8988T (cell line): ENCODE results near the gene USH1C.

Experiments
- DNase-seq: peaks from one replicate; pipeline ENCODE4 v3.0.0; 2011

USH1C gene

DNA sequence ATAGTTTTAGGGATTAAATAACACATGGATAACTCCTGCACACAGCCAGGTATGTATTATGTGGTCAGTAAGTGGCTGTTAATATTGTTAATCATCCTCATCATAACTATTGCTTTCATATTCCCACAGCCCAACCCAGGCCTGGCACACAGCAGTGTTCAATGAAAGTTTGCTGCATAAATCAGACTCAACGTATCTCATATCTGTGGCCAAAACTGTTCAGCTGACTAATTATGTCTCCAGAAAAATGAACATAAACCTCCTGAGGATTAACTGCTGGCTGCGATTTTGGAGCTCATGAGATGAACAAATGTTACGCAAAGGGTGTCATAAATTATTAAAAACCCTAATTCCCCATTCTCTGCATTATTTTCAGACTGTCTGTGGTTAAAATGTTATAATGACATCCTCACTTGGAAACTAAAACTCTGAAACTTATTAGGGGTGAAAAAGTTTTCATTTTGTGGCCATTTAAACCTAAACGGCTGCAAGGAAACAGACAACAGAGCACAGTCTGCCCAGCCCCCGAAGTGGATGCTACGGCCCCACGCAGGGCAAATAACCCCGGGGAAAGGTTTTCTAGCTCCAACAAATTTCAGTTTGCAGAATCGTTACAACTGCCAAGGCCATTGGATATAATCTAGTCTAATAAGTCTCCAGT is 84.8 kb downstream of the USH1C start:
- DNase-seq = no peak

DNA sequence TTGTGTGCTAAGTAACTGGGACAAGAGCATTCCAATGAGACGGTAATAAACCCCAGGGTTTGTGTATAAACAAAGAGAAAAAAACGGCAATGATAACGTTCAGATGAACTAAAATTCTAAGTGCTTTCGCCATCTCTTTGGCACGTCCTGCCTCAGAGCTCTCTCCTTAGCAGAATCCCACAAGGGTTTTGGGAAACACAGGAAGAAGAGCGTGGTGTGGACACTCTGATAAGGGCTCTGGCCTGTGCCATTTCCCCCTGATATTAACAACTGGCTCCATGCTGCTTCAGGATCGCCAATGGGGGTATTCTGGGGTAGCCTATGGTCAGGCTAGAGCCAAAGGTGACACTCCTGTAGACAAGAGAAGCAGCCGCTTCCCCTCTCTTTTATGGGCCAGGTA is 85.9 kb downstream of the USH1C start:
- DNase-seq = no peak

DNA sequence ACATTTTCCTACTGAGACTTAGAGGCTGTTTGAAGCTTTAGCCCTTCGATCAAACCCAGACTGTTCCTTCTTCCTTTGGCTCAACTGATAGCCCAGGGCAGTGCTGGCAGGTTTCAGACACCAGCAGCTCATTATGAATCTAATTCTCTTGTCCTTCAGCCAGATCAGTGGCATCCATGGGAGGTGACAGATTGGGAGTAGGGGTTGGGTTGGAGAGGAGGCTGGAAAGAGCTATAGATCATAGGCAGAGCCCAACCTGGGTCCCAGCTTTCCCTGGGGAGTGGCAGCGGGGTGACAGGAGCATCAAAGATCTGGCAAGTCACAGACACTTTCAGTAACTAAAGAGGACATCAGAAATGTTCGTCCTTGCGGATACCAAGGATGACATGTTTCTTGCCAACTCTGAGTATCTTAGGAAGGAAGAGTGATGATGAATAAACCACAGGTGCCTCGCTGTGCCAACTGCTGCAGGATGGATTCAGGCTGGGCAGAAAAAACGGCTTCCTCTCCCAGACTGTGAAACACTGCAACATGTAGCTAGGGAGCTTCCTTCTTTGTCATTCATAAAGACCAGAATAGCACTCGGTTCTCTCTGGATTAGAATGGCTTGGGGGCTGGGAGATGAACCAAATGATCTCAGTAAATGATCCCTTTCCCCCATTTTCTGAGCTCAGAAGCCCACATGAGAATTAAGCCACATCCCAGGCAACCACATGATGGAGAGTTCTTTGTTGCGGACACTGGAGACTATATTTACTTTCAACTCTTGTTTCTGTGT is 86.6 kb downstream of the USH1C start:
- DNase-seq = no peak

DNA sequence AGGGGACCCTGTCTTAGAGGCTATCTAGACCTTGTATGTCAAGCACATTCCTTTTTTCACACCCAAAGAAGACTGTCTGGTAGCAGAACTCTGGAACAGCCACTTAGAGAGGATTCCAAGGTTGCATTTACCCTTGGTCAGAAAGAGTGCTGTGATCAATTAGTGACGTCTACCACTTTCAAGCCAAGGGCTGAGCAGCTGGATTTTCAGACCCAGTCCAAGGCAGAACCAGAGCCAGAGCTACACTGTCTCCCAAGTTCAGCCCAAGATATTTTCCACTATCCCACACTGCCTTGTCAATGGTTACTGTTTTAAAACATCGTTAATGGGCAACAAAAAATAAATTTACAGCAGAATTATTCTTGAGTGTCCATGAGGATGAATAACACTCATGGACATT is 91.5 kb downstream of the USH1C start:
- no peak for DNase-seq

DNA sequence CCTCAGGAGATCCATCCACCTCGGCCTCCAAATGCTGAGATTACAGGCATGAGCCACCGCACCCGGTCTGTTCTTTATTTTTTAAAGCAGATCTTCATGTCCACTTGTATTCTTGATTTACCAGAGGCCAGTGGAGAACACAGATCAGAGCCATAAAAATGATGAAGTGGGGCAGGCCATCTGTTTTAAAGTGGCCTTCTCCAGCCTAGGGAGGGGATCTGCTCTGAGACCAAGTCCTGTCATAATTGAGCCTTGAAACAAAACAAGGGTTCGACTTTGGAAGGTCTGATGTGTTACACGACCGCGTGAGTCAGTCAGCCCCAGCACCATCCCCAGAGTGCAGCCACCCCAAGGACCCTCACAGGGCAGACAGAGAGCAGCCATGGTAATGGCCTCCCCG is 95.1 kb downstream of the USH1C start:
- no peak for DNase-seq

DNA sequence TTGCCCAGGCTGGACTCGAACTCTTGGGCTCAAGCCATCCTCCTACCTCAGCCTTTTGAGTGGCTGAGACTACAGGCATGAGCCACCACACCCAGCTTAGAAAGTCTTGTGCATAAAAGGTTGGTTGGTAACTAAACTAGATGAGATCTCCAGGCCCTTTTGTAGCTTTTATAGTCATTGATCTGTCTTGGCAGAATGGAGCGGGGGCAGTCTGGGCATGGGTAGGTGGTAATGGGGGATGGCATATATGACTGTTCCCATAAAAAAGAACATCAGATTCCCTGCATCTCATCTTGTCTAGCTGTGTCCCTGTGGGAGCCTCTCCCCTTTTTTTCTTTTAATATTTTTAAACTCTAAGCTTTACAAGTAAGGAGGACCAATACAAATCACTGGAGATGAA is 97.7 kb downstream of the USH1C start:
- DNase-seq = no peak

DNA sequence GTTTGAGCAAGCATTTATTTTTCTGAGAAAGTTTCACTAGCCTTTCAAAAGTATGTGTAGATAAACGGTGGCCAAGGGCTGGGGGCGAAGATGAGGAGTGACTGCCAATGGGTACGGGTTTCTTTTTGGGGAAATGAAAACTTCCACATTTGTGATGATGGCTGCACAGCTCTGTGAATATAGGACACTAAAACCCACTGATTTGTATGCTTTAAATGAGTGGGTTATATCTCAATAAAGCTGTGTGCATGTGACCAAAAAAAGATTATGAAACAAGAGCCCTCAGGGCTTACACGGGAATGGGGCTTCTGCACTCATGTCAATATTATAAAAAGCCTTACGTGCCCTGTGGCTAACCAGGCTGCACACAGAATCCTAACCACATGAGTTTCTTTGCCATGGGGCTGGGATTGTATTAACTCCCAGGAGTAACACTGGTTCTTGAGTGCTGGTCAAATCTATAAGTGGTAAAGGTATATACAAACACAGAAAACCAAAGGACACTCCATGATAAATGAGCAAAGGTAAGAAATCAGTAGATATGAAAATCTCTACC is 98.9 kb downstream of the USH1C start:
- no peak for DNase-seq

DNA sequence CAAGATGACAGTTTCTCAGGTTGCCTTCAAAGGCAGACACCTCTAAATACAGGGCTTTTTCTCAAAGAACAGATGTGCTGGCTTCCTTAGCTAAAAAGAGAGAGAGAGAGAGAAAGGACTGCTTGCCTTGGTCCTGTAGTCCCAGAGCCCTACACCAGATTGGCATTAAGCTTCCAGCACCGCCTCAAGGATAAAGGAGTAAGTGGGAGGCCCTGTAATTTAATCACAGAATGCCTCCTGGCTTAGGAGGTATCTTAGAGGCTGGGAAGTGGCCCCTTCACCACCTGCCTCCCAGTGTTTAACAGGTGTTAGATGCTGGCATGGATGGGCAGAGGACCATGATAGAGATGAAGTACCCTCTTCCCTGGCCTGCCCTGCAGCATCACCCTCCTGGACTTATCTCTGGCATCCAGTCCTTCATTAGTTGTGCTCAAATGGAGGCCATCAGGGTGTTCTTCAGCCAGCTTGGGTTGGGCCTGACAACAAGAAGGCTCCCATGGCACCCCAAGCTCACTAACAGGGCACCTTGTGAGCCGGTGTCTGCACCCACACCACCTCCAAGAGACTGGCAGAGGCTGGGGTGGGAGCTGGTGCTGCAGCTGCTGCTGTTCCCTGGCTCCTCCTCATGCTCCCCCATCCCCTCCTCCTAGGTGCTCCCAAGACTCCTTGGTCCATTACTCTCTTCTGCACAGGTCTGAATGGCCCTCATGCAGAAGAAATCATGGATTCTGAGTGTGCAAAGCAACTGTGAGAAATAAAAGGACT is 100.1 kb downstream of the USH1C start:
- DNase-seq = no peak
